GM10847 (cell line): ENCODE measurements around the gene OR10A2.

Experiments
- POLR2A ChIP-seq: IDR thresholded peaks from 2 replicates; pipeline ENCODE4 v1.6.1; 2011; ENCODE audit not compliant: insufficient read length; ENCODE audit errors: extremely low read depth

The OR10A2 gene

GRCh38 chr11:6864438-6864837 lies 1.6 kb downstream of the OR10A2 start:
- TF ChIP-seq POLR2A, result no peak

DNA sequence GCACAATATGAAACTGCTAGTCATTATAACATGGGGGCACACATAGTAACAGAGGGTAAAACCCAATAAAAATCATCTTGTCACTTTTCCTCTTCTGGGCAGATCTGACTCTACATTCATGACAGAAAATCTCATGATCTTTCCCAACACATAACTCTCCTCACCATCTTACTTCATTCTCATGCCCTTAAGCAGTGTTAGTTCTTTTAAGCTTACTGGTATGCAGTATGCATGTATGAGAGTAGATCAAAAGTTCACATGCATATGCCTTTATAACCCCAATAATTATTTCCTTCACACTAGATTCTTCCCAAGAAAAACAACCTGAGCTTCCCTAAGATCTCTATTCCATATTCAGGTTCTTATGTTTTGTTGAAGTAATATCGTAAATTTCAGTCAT lies 8.4 kb downstream of the OR10A2 start:
- no peak for TF ChIP-seq POLR2A

DNA sequence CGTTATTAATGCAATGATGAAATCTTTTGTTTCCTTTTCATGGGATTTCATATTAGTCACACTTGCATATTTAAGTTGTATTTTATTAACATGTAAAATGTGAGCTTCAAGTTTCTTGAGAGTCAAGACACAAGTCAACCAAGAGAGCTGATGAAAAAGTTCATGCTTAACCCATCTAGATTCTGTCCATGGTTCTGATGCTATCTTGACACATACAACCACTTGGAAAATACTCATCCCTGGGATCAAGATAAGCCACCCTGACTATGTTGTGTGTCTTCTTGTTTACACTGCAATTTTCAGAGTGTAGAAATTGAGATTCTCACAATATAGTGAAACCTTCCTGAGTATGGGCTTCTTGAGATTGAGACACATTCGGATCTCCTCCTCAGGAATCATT lies 12.9 kb downstream of the OR10A2 start:
- TF ChIP-seq POLR2A, result no peak

GRCh38 chr11:6876325-6876724 lies 13.5 kb downstream of the OR10A2 start, which contains the start of gene OR10A4:
Gene OR10A4 (plus strand): TSS chr11:6876625. CDS start chr11:6876648, 23 bp downstream.
- no peak for TF ChIP-seq POLR2A

DNA sequence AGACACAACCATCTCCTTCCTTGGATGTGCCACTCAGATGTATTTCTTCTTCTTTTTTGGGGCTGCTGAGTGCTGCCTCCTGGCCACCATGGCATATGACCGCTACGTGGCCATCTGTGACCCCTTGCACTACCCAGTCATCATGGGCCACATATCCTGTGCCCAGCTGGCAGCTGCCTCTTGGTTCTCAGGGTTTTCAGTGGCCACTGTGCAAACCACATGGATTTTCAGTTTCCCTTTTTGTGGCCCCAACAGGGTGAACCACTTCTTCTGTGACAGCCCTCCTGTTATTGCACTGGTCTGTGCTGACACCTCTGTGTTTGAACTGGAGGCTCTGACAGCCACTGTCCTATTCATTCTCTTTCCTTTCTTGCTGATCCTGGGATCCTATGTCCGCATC lies 14.1 kb downstream of the OR10A2 start:
- no peak for TF ChIP-seq POLR2A

DNA sequence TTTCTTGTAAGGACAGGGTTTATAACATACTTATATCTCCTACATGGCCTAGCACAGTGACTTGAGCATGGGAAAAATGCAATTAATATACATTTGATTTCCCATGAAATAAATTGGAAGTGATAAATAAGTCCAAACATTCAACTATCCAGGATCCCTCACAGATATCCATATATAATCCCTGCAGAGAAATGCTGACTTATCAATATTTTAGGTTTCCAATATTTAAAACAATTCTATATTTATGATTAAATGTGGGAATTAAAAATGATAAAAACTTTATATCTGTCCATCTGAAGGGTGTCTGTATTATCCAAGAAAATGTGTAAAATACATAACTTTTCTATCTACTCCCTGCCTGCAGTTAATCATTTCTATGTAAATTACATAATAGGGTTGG lies 19.9 kb downstream of the OR10A2 start:
- TF ChIP-seq POLR2A, result no peak

DNA sequence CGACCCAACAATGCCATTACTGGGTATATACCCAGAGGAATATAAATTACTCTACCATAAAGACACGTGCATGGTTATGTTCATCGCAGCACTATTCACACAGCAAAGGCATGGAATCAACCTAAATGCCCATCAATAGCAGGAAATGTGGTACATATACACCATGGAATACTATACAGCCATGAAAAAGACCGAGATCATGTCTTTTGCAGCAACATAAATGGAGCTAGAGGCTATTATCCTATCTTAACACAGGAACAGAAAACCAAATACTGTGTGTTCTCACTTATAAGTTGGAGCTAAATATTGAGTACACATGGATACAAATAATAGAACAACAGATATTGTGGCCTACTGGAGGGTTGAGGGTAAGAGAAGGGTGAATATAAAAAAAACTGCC lies 26.0 kb downstream of the OR10A2 start:
- TF ChIP-seq POLR2A, result no peak

DNA sequence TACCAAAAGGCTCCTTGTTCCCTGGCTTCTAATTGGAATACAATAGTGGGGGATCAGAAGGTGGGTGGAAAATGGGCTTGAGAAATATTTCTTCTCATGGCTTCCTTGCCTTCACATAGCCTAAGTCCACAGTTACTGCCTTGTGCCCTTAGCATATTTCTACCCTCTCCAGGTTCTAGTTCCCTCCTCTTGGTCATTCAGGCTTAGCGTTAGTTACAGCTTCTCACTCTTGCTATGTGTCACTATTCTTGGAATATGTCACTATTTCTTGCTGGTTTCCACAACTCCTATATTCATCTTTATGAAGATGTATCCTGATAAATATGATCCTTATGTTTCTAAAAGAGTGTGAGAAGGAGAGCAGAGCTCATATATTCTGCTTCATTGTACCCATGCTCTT lies 27.0 kb downstream of the OR10A2 start:
- TF ChIP-seq POLR2A, result no peak

GRCh38 chr11:6892400-6892799 lies 29.5 kb downstream of the OR10A2 start, which contains the start of gene OR2D2:
Gene OR2D2 (minus strand): TSS chr11:6892500. CDS start chr11:6892500, 0 bp downstream.
- no peak for TF ChIP-seq POLR2A

- no peak for TF ChIP-seq POLR2A
Observed at GRCh38 chr11:6894097-6894496, 31.2 kb downstream of the OR10A2 start.

DNA sequence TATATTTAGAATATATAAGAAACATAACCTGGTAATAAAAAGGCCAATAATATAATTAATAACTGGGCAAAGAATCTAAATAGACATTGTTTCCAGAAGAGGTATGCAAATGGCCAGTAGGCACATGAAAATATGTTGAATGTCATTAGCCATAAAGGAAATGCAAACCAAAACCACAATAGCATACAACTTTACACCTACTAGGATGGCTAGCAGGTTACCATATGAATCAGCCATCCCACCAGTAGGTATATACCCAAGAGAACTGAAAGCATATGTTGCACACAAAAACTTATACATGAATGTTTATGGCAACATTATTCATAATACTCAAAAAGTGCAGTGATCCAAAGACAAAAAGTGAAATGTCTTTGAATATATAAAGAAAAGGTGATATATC lies 32.2 kb downstream of the OR10A2 start:
- TF ChIP-seq POLR2A, result no peak

DNA sequence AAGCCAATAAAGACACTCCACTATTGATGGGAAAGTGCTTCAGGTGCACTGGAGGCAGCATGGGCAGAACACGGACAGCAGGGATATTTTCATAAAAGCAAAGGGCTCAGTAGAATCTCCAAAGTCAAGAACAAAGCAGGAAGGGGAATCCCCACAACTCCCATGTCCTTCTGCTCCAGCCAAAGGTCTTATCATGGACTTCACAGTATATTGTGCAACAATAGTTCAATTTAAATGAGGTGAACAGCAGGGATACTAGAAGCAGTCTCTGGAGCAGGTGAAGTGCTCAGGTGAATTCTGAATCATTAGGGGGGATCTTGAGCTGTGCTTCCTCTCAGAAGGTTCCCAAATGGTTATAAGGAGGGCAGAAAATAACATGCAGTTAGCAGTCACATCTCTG lies 36.1 kb downstream of the OR10A2 start:
- TF ChIP-seq POLR2A, result no peak

DNA sequence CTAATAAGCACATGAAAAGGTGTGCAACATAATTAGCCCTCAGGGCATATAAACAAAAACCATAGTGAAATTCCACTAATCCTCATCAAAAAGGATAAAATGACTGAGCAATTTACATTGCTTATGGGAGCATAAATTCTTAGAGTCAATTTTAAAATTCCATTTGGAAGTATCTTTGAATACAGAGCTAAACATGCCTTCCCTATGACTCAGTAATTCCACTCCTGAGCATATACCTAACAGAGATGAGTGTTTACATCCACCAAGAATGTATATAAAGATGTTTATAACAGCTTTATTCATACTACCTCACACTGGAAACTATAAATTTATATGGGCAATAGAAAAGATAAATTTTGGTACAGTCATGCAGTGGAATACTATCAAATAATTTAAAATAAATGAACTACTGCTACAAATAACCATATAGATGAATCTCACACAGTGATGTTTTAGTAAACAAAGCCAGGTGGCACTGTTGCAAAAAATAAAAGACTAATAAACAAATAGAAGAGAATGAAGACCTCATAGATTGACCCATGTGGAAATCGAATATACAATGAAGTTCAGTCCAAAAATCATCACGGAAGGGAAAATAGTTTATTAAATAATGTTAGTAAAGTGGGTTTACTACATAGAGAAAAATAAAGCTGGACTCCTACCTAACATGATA lies 37.6 kb downstream of the OR10A2 start:
- no peak for TF ChIP-seq POLR2A

GRCh38 chr11:6911378-6911777 lies 48.5 kb downstream of the OR10A2 start:
- TF ChIP-seq POLR2A, result no peak

DNA sequence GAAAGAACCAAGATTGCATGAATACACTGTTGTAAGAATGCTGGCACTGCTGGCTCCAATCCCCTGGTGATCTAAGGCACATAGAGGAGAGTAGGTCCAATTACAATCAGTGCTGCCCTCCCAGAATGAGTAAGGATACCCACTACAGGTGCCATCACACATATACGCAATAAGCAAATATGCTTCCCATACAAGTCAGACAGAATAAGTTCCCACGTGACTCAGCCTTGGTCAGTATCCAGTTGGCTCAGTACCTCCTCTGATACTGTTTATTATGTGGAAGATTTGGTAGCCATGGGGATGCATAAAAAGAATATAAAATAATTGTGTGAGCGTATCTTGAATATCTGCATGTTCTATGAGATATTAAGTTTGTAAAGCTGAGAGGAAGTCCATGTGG lies 49.1 kb downstream of the OR10A2 start:
- TF ChIP-seq POLR2A, result no peak

DNA sequence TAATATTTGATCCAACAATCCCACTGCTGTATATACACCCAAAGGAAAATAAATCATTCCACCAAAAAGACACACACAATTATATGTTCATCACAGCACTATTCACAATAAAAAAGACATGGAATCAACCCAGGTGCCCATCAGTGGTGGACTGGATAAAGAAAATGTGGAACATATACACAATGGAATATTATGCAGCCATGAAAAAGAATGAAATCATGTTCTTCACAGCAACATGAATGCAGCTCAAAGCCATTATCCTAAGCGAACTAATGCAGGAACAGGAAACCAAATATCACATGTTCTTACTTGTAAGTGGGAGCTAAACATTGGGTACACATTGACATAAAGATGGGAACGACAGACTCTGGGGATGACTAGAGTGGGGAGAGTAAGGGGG lies 56.8 kb downstream of the OR10A2 start:
- TF ChIP-seq POLR2A, result no peak

DNA sequence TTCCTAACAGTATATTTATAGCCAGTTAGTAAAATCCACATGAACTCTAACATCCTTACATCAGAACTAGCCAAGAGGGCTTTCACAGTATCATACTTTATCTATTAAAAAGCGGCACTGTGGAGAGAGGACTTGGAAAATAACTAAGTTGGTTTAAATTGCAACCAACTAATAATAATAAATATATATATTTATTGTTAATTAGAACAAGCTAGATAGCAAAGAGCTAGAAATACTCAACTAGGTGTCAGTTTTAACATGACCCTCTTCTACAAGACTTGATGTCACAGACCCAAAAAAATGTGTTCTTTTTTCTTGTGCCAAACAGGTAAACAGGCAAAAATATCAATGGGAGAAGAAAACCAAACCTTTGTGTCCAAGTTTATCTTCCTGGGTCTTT lies 57.8 kb downstream of the OR10A2 start, which contains the start of gene OR2D3:
OR2D3 (plus strand) TSS at position 301 of the 400 bp plus-strand sequence; CDS start at position 301, 0 bp downstream.
- no peak for TF ChIP-seq POLR2A
